Stimulated activated CD4-positive, alpha-beta T cell treated with anti-CD3 and anti-CD28 coated beads, Interleukin-4, amount 100 ng/mL, for 4 hours (primary cell): ENCODE data around the gene KAT8.
A peak's percentile ranks its signal among the peaks of the same experiment; 100 is the strongest.
"Not testable (repeated sequence)": the region's sequence is repeated elsewhere in the genome, so short reads cannot be mapped to it uniquely, and the experiment has no call there.

Experiments used
- DNase-seq, 2 experiments: peaks; one replicate each; pipeline ENCODE4 v3.0.0-alpha.2; 2020

Gene KAT8

DNA sequence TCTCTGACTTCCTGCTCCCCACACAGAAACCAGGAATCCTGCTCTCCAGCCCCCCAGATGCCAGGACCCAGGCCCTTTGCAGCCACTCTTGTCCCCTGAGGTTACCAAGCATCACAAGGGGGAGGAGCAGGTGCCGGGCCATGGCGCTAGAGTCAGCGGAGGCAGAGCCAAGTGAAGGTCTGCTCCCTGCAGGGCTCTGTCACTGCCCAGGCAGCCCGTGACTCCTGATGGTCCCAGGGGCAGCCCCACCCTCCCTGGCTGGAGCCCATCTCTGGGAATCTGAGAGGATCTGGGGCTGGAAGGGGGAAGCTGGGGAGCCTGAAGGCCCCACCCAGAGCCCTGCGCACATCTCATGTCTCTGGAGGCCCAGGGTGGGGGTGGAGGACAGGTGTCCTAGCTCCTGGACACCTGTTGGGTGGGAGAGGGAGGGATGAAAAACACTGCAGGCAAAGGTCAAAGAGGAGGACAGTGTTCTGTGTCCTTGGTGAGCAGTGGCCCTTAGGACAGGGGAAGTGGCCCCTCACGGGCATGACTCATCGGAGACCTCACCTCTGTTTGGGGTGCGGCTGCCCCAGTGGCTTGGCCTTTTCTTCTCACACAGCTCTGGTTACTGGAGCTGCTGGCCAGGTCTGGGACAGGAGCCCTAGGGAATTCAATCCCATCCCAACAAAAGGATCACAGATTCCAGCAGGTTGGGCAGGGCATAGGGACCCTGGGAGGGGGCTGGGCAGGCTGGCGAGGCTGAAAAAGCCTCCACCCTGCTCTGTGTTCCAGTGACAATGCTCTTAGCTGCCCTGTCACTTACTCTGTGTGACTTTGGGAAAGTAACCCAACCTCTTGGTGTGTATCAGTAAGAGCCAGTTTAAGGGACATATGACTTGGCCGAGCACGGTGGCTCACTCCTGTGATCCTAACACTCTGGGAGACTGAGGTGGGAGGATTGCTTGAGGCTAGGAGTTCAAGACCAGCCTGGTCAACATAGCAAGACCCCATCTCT lies 32.7 kb downstream of the KAT8 start, which contains the start of gene PRSS36:
PRSS36 (minus strand) TSS at position 173 of the 997 bp plus-strand sequence; CDS start at position 142, 31 bp downstream.
- no peak for DNase-seq

DNA sequence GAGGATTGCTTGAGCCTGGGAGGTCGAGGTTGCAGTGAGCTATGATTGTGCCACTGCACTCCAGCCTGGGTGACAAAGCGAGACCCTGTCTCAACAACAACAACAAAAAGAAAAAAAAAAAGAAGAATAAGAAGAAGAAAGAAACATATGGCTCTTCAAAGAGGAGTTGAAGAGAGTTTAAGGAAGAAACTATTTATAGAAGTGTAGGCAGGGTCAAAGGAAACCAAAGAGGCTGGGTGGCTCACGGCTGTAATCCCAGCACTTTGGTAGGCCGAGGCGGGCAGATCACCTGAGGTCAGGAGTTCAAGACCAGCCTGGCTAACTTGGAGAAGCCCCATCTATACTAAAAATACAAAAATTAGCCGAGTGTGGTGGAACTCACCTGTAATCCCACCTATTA lies 33.5 kb downstream of the KAT8 start:
- DNase-seq, result not testable (repeated sequence)

DNA sequence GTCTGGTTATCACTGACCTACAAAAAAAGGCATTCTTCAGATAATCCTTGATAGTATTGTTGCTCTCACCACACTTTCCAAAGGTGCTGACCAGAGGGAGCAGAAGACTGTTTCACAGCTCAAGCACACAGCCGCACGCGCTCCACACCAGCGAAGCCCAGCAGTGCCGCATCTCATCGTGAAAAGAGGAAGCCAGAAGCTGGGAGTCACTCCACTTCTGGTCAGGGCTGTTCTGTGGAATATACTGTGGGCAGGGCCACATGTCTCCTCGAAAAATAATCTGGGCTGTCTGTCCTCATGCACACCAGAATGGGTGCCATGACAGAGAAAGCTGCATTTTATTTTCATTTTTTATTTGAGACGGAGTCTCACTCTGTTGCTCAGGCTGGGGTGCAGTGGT lies 39.7 kb downstream of the KAT8 start:
- no peak for DNase-seq

DNA sequence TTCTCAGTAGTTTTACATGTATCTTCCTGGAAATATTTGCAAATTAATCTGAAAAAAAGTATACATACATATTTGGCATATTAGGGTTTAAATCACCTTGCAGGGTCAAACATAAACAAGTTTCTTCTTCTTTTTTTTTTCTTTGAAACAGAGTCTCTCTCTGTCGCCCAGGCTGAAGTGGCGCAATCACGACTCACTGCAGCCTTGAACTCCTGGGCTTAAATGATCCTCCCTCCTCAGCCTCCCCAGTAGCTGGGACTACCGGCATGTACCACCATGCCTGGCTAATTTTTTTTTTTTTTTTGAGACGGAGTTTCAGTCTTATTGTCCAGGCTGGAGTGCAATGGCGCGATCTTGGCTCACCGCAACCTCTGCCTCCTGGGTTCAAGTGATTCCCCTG lies 49.9 kb downstream of the KAT8 start:
- no peak for DNase-seq

DNA sequence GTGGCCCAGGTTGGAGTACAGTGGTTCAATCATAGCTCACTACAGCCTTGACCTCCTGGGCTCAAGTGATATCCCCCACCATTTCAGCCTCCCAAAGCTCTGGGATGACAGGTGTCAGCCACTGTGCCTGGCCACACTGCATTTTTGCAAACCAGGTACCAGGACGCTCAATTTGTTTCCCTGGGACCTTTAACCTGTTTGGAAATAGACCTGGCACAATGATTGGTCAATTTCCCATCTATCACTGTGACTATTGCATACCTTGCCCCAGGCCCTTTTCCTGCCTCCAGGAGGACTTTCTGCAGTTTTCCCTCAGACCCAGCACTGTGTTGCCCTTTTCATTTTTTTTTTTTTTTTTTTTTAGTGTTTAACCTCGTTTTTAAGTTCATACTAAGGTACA lies 51.4 kb downstream of the KAT8 start:
- no peak for DNase-seq

DNA sequence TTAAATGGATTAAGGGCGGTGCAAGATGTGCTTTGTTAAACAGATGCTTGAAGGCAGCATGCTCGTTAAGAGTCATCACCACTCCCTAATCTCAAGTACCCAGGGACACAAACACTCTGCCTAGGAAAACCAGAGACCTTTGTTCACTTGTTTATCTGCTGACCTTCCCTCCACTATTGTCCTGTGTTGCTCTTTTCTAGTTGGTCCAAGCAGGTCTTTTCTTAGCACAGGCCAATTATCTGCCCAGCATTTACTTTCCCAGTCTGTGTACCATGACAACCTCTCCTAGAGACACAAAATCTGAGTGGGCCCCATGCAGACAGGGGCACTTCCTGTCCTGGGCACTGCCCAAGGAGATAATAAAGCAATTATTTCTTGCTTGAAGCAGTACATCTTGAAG lies 52.6 kb downstream of the KAT8 start:
- DNase-seq, result not testable (repeated sequence)

DNA sequence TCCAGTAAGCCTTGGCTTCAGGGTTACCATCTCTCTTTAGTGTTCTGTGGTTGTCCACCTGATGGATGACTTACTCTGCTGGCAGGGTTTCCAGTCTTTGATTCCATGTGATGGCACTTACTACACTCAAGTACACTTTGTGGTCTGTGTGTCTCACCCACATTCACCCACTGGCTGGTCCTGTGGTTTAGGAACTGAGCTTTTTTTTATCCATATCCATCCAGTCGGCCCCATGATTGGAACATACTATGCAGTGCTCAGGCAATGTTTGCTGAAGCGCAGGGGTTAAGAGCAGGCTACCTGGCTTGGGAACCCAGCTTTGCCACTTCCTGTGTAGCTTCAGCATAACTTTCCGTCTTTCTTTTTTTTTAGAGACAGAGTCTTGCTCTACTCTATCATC lies 59.7 kb downstream of the KAT8 start:
- peak in 1 of 2 experiments; percentile 44 for DNase-seq

DNA sequence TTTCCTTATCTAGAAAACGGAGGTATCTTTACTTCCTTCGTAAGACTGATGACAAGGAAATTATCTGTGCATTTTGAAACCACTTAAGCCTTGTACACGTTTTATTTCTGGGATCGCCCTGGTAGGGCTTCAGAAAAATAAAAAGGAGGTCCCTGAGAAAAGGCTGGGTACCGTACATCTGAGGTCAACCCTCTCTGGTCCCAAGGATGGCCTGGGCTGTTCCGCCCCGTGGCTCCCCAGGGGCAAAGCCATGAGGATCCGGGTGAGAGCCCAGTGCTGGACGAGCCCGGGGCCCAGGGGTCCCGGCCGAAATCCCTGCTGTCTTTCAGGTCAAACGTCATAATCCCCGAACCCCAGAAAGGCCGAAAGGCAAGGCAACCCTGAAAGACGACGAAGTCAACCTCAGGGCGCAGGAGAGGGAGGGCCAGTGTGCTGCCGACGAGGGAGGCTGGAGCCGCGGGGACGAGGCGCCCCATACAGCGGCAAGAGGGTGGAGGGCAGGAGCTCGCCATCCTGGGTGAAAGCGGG lies 61.8 kb downstream of the KAT8 start:
- no peak for DNase-seq

DNA sequence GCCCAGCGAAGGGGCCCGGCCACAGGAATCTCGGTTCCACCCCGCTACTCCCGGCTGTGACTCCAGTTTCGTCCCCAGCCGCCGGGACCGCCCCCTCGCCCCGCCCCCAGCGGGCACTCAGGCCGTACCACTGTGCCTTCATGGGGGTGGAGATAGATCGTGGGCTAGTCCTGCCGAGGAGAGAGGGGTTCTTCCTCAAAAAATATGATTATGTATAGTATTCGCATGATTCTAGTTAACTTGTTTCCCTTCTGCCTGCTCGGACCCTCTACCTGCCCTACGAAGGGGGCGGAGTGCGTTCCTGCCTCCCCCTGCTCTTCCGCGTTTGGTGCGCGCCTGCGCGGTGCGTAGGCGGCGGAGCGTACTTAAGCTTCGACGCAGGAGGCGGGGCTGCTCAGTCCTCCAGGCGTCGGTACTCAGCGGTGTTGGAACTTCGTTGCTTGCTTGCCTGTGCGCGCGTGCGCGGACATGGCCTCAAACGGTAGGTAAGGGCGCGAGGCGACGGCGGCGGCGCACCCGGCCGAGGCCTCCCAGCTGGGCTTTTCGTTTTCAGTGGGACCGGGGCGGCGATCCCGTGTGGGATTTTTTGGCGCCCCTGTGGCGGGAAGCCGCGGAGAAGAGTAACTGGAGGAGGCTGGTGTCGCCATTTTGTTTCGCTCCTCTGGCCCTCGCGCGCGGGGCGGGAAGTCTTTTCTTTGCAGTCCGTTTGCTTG lies 62.4 kb downstream of the KAT8 start, which contains the start of gene FUS:
FUS (plus strand) TSS at position 393 of the 713 bp plus-strand sequence; CDS start at position 469, 76 bp downstream.
- DNase-seq, result peak; percentile 83 to 89
